Prostate gland (tissue), 2 donors: Measurements from ENCODE around the gene FAM193A. TPM values are rescaled to one million over a fixed set of nuclear protein-coding genes. Genes with fewer than 3 reads are reported as not detected.
"Not testable (repeated sequence)": the region's sequence is repeated elsewhere in the genome, so short reads cannot be mapped to it uniquely, and the experiment has no call there.

Experiments
- DNase-seq: peaks from one replicate; pipeline ENCODE4 v3.0.0-alpha.2; 2019; ENCODE audit warnings: low spot score
- H3K27ac ChIP-seq, 2 donors: fragments of 200-600 bp; sonication (generic); 2 replicates each; pipeline ENCODE4 v1.5.1; 2017 to 2019
- H3K27me3 ChIP-seq: fragments of 200-600 bp; sonication (generic); replicated peaks from 2 replicates; pipeline ENCODE4 v1.5.1; 2019; ENCODE audit not compliant: insufficient read depth
- H3K36me3 ChIP-seq, 2 donors: fragments of 200-600 bp; sonication (generic); 1 replicate in 1 of 2; 2 replicates in 1 of 2; pipeline versions ENCODE4 v1.5.1 to v1.8.1; 2017 to 2019
- H3K4me1 ChIP-seq: fragments of 200-600 bp; sonication (generic); replicated peaks from 2 replicates; pipeline ENCODE4 v1.5.1; 2019
- H3K4me3 ChIP-seq, 2 donors: fragments of 200-600 bp; sonication (generic); 2 replicates each; pipeline ENCODE4 v1.5.1; 2017 to 2019
- H3K9me3 ChIP-seq: fragments of 200-600 bp; sonication (generic); 2 replicates; pipeline ENCODE4 v1.5.1; 2017
- POLR2A ChIP-seq: fragments of 450-650 bp; IDR thresholded peaks from one replicate; pipeline ENCODE4 v1.6.1; 2016; ENCODE audit warnings: antibody characterized with exemption, mild to moderate bottlenecking
- POLR2AphosphoS5 ChIP-seq: sonication (generic); formaldehyde crosslinking; IDR thresholded peaks from one replicate; pipeline ENCODE4 v1.6.1; 2017; ENCODE audit warnings: antibody characterized with exemption
- WGBS: methylation state at CpG from one replicate; pipeline ENCODE4 v1.1.5; 2018; 5-methylcytosine and 5-hydroxymethylcytosine counted together
- intact Hi-C: fragments of 100-400 bp; cut with DNase I; formaldehyde crosslinking; loops from one replicate; pipeline ENCODE4 v1.14.2; 2022
- small RNA-seq, 2 donors: library from RNA; depleted of rRNA; stranded (forward); fragments of <200 nt; gene quantifications; one replicate each; pipeline ENCODE3, GENCODE V24; 2016
- total RNA-seq, 2 donors: library from RNA; depleted of rRNA; stranded (reverse); fragments of >200 nt; gene quantifications; one replicate each; pipeline ENCODE4 v1.1.0, GENCODE V29; 2016
- TF ChIP-seq, protein P1 (sequence below), 4 experiments: fragments of 200-600 bp in 2 of 4; fragments of 450-650 bp in 2 of 4; sonication (generic) in 2 of 4; IDR thresholded peaks; 1 replicate in 3 of 4; 2 replicates in 1 of 4; pipeline ENCODE4 v1.5.1; 2016 to 2019; ENCODE audit warnings: antibody characterized with exemption in 4 of 4, mild to moderate bottlenecking in 2 of 4, moderate library complexity in 2 of 4

Gene FAM193A
- total RNA-seq, 2 donors from 2014 or later, result 24.1 to 53.1 TPM

DNA sequence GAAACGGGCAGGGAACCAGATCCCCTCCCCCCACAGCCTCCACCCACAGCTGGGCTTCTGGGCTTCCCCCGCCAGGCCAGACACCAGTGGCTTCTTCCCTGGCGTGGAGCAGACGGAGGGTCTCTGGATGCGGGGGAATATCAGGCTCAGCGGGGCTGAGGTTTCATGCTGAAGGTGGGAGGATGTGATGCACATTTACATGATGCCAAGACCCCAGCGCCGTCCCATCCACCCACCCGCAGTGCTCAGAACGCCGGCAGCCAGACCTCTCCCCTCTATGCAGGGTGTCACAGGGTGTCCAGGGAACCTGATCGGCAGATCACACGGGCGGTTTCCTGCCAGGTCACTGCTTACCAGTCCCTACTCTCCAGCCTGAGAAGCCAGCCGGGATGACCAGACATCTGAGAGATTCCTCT is 232.5 kb downstream of the FAM193A start:
- WGBS, result 33% methylated on average over 15 of the region's 15 CpGs
- no peak for TF ChIP-seq POLR2AphosphoS5
- TF ChIP-seq, protein P1, sequence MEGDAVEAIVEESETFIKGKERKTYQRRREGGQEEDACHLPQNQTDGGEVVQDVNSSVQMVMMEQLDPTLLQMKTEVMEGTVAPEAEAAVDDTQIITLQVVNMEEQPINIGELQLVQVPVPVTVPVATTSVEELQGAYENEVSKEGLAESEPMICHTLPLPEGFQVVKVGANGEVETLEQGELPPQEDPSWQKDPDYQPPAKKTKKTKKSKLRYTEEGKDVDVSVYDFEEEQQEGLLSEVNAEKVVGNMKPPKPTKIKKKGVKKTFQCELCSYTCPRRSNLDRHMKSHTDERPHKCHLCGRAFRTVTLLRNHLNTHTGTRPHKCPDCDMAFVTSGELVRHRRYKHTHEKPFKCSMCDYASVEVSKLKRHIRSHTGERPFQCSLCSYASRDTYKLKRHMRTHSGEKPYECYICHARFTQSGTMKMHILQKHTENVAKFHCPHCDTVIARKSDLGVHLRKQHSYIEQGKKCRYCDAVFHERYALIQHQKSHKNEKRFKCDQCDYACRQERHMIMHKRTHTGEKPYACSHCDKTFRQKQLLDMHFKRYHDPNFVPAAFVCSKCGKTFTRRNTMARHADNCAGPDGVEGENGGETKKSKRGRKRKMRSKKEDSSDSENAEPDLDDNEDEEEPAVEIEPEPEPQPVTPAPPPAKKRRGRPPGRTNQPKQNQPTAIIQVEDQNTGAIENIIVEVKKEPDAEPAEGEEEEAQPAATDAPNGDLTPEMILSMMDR (IDR thresholded peaks at IDR 0.05), result no peak
- H3K9me3 ChIP-seq, result no peaks in the 10 kb centered on the region
- no peak for DNase-seq
- H3K27me3 ChIP-seq, result no peaks in the 10 kb centered on the region
- H3K36me3 ChIP-seq, result no peaks in the 10 kb centered on the region
- no peaks in the 10 kb centered on the region for H3K4me1 ChIP-seq
- H3K27ac ChIP-seq, result no peak overlapping the region
- intact Hi-C loops, result loop anchor here (5.0 kb wide), 1 partner anchor 163 kb away; no protein-coding TSS in a partner anchor
- no peak overlapping the region for H3K4me3 ChIP-seq

DNA sequence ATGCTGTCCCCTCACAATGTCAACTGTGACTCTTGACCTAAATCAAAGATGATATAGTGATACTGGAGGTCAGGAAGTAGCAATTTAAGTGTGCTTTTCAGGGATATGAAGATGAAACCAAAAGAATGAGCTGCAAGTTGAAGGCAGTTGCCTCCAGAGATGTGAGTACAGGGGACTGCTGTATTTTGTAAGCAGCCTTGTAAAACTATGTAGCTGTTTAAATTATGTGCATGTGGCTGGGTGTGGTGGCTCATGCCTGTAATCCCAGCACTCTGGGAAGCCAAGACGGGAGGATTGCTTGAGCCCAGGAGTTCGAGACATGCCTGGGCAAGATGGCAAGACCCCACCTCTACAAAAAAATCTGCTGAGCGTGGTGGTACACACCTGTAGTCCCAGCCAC is 234.8 kb downstream of the FAM193A start:
- Histone ChIP-seq H3K27ac (no peak overlapping the region), H3K27me3 (no peaks in the 10 kb centered on the region), H3K4me3 (no peak overlapping the region), H3K9me3 (no peaks in the 10 kb centered on the region), H3K36me3 (no peaks in the 10 kb centered on the region), H3K4me1 (no peaks in the 10 kb centered on the region)
- TF ChIP-seq POLR2AphosphoS5 (no peak), POLR2A (no peak)
- TF ChIP-seq, protein P1 (IDR thresholded peaks at IDR 0.05), result no peak
- intact Hi-C loops, result no loop called here
- 84% methylated on average over 3 of the region's 3 CpGs for WGBS
- no peak for DNase-seq

DNA sequence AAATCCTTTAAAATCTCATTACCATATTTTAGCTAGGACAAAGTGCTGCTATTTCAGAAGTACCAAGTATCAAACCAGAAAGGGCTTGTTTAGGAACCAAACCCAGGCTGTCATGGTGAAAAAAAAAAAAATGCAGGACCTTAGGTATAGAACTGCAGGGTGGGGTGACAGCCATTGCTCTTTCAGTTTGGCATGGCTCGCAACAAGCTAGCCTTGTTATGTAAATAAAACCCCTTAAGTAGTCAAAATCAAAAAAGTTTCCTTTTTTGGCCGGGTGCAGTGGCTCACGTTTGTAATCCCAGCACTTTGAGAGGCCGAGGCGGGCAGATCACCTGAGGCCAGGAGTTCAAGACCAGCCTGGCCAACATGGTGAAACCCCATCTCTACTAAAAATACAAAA is 244.2 kb downstream of the FAM193A start:
- H3K4me1 ChIP-seq, H3K4me3 ChIP-seq, H3K27me3 ChIP-seq, H3K36me3 ChIP-seq, H3K9me3 ChIP-seq, intact Hi-C loops, H3K27ac ChIP-seq, DNase-seq: not testable (repeated sequence)
- WGBS, result 93% methylated on average over 5 of the region's 5 CpGs

DNA sequence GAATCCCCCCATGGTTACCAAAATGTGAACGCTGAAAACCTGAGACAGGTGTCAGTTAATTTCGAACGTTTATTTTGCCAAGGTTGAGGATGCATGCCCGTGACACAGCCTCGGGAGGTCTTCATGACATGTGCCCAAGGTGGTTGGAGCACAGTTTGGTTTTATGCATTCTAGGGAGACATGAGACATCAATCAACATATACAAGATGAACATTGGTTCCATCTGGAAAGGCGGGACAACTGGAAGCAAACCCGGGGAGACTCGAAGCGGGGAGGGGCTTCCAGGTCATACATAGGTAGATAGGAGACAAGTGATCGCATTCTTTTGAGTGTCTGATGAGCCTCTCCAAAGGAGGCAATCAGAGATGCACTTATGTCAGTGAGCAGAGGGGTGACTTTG is 245.5 kb downstream of the FAM193A start:
- no peak for DNase-seq
- no peaks in the 10 kb centered on the region for H3K9me3 ChIP-seq
- WGBS, result 89% methylated on average over 10 of the region's 10 CpGs
- H3K27ac ChIP-seq, result no peak overlapping the region
- TF ChIP-seq POLR2A (no peak), POLR2AphosphoS5 (no peak)
- TF ChIP-seq, protein P1 (IDR thresholded peaks at IDR 0.05), result no peak
- no peak overlapping the region for H3K4me3 ChIP-seq
- intact Hi-C loops, result no loop called here
- H3K36me3 ChIP-seq, result no peaks in the 10 kb centered on the region
- H3K27me3 ChIP-seq, result no peaks in the 10 kb centered on the region
- no peaks in the 10 kb centered on the region for H3K4me1 ChIP-seq

Small RNA genes within 50 kb of the gene (small RNA-seq; reads per million reads assigned to genes)
- gene CR545473.1, result 0 reads per million in 2 donors
- 0 reads per million in 2 donors for gene RF00019

Other genes with a start within 250 kb of the FAM193A start
- 10 to 100 TPM in 1 of 2 donors, 1 to 10 TPM in 1; 6.6 to 30.2 TPM for gene ZFYVE28, start 118.0 kb upstream of the FAM193A start, total RNA-seq
- gene CFAP99, start 117.7 kb upstream of the FAM193A start, total RNA-seq, result 1 to 10 TPM in 1 of 2 donors, under 1 TPM in 1; 0.18 to 7.4 TPM
- gene RNF4, start 67.5 kb upstream of the FAM193A start, total RNA-seq, result 10 to 100 TPM; 33.9 to 56.1 TPM
- 10 to 100 TPM; 54.8 to 94.0 TPM for gene TNIP2, start 219.7 kb downstream of the FAM193A start, total RNA-seq